Astrocyte (in vitro differentiated cells and primary cell): ENCODE results near the gene ATOSA. TPM values are rescaled to one million over a fixed set of nuclear protein-coding genes. Genes with fewer than 3 reads are reported as not detected.
A peak's percentile ranks its signal among the peaks of the same experiment; 100 is the strongest.

Experiments used
- DNase-seq: peaks from one replicate; pipeline ENCODE4 v3.0.0-alpha.2; 2010; ENCODE audit warnings: low read depth
- FAIRE-seq: peaks from 2 replicates; lab custom pipeline; 2011; peaks lifted over from hg19 to GRCh38; lab: Jason Lieb, UNC
- H2AFZ ChIP-seq: 2 replicates; pipeline ENCODE4 v1.6.0; 2012; ENCODE audit warnings: low read depth, low read length, inconsistent platforms
- H3K27ac ChIP-seq: 2 replicates; pipeline ENCODE4 v1.5.1; 2011; ENCODE audit warnings: low read depth, low read length, inconsistent platforms
- H3K27me3 ChIP-seq: 2 replicates; pipeline ENCODE4 v1.6.0; 2011; ENCODE audit warnings: low read length, inconsistent platforms; ENCODE audit not compliant: insufficient read depth
- H3K36me3 ChIP-seq: 2 replicates; pipeline ENCODE4 v1.5.1; 2011; ENCODE audit warnings: low read length, inconsistent platforms; ENCODE audit not compliant: insufficient read depth
- H3K4me1 ChIP-seq: 2 replicates; pipeline ENCODE4 v1.5.1; 2011; ENCODE audit warnings: low read length, inconsistent platforms; ENCODE audit not compliant: insufficient read depth
- H3K4me2 ChIP-seq: 2 replicates; pipeline ENCODE4 v1.6.0; 2012; ENCODE audit warnings: low read length, inconsistent platforms
- H3K4me3 ChIP-seq: 2 replicates; pipeline ENCODE4 v1.5.1; 2011; ENCODE audit warnings: low read depth, mild to moderate bottlenecking, low read length, inconsistent platforms; ENCODE audit not compliant: insufficient read depth
- H3K79me2 ChIP-seq: 2 replicates; pipeline ENCODE4 v1.6.0; 2012; ENCODE audit warnings: mild to moderate bottlenecking, low read length, inconsistent platforms; ENCODE audit not compliant: insufficient read depth
- H3K9ac ChIP-seq: 2 replicates; pipeline ENCODE4 v1.6.0; 2012; ENCODE audit warnings: mild to moderate bottlenecking, low read length, inconsistent platforms
- H3K9me3 ChIP-seq: 2 replicates; pipeline ENCODE4 v1.5.1; 2012; ENCODE audit warnings: low read depth, mild to moderate bottlenecking, low read length, inconsistent platforms; ENCODE audit not compliant: insufficient read depth
- H4K20me1 ChIP-seq: 2 replicates; pipeline ENCODE4 v1.6.0; 2012; ENCODE audit warnings: low read length, inconsistent platforms; ENCODE audit not compliant: insufficient read depth
- H3K27ac Mint-ChIP-seq: one replicate; pipeline ENCODE4 v1.8.0; 2021; ENCODE audit warnings: mild to moderate bottlenecking, mixed read lengths; ENCODE audit not compliant: unreplicated experiment
- H3K27me3 Mint-ChIP-seq: one replicate; pipeline ENCODE4 v1.8.0; 2021; ENCODE audit warnings: low read depth, mixed read lengths; ENCODE audit not compliant: unreplicated experiment
- H3K36me3 Mint-ChIP-seq: one replicate; pipeline ENCODE4 v1.8.0; 2021; ENCODE audit warnings: low read depth, mixed read lengths; ENCODE audit not compliant: unreplicated experiment
- H3K4me1 Mint-ChIP-seq: one replicate; pipeline ENCODE4 v1.8.0; 2021; ENCODE audit warnings: low read depth, mixed read lengths; ENCODE audit not compliant: unreplicated experiment
- H3K4me3 Mint-ChIP-seq: one replicate; pipeline ENCODE4 v1.8.0; 2021; ENCODE audit warnings: mild to moderate bottlenecking, moderate library complexity, mixed read lengths; ENCODE audit not compliant: unreplicated experiment
- H3K9me3 Mint-ChIP-seq: one replicate; pipeline ENCODE4 v1.8.0; 2021; ENCODE audit warnings: mild to moderate bottlenecking, mixed read lengths; ENCODE audit not compliant: unreplicated experiment
- CTCF ChIP-seq: IDR thresholded peaks from 2 replicates; pipeline ENCODE4 v1.5.1; 2011; ENCODE audit warnings: low read depth, mild to moderate bottlenecking, inconsistent platforms, low read length, moderate library complexity; ENCODE audit not compliant: insufficient read depth
- EZH2 ChIP-seq: IDR thresholded peaks from 2 replicates; pipeline ENCODE4 v1.6.1; 2012; ENCODE audit warnings: mild to moderate bottlenecking, low read length, inconsistent platforms; ENCODE audit not compliant: insufficient read depth
- total RNA-seq: library from RNA; stranded (reverse); gene quantifications from 2 replicates; pipeline ENCODE4 v1.2.1, GENCODE V29; 2021

Gene ATOSA
- total RNA-seq, 1 donor from 2014 or later: 33.8 TPM

- no peaks in the 10 kb centered on the region for H4K20me1 ChIP-seq
- peak overlapping the region; percentile 41 for H3K4me3 Mint-ChIP-seq
- H3K4me1 ChIP-seq: peaks cover 37% of the 10 kb centered on the region
- peak; percentile 91 for DNase-seq
- peak overlapping the region; percentile 83 for H3K9ac ChIP-seq
- peak overlapping the region; percentile 85 for H3K4me2 ChIP-seq
- H3K36me3 ChIP-seq: no peaks in the 10 kb centered on the region
- H3K79me2 ChIP-seq: peaks cover 4% of the 10 kb centered on the region
- H3K27ac Mint-ChIP-seq: peak overlapping the region; percentile 99
- no peaks in the 10 kb centered on the region for H3K9me3 Mint-ChIP-seq
- no peak for FAIRE-seq
- H3K4me1 Mint-ChIP-seq: peaks cover 33% of the 10 kb centered on the region
- H3K27me3 ChIP-seq: no peaks in the 10 kb centered on the region
- no peaks in the 10 kb centered on the region for H3K27me3 Mint-ChIP-seq
- H3K9me3 ChIP-seq: no peaks in the 10 kb centered on the region
- peaks cover 5% of the 10 kb centered on the region for H3K36me3 Mint-ChIP-seq
- H3K27ac ChIP-seq: peak overlapping the region; percentile 94
- TF ChIP-seq EZH2: no peak
- TF ChIP-seq CTCF: no peak
- H2AFZ ChIP-seq: peak overlapping the region; percentile 35
- H3K4me3 ChIP-seq: peak overlapping the region; percentile 17
Measured at GRCh38 chr15:52652984-52653383, 26.2 kb downstream of the ATOSA start.

- Mint-ChIP-seq H3K4me1 (peaks cover 30% of the 10 kb centered on the region), H3K36me3 (peaks cover 3% of the 10 kb centered on the region), H3K9me3 (no peaks in the 10 kb centered on the region), H3K27ac (peak overlapping the region; percentile 99), H3K4me3 (peak overlapping the region; percentile 75), H3K27me3 (no peaks in the 10 kb centered on the region)
- peak overlapping the region; percentile 85 for H3K4me2 ChIP-seq
- H3K79me2 ChIP-seq: peaks cover 4% of the 10 kb centered on the region
- peak overlapping the region; percentile 57 for H2AFZ ChIP-seq
- H3K27ac ChIP-seq: peak overlapping the region; percentile 94
- TF ChIP-seq CTCF: no peak
- H3K4me3 ChIP-seq: peak overlapping the region; percentile 62
- no peaks in the 10 kb centered on the region for H3K36me3 ChIP-seq
- H3K4me1 ChIP-seq: peaks cover 33% of the 10 kb centered on the region
- H3K9me3 ChIP-seq: no peaks in the 10 kb centered on the region
- H3K27me3 ChIP-seq: no peaks in the 10 kb centered on the region
- DNase-seq (no peak), FAIRE-seq (no peak)
- H4K20me1 ChIP-seq: no peaks in the 10 kb centered on the region
- H3K9ac ChIP-seq: peak overlapping the region; percentile 83
Measured at GRCh38 chr15:52652286-52652685, 26.9 kb downstream of the ATOSA start.

GRCh38 chr15:52651868-52652267 is 27.3 kb downstream of the ATOSA start:
- Mint-ChIP-seq H3K27me3 (no peaks in the 10 kb centered on the region), H3K36me3 (peaks cover 4% of the 10 kb centered on the region), H3K4me3 (peak overlapping the region; percentile 75), H3K4me1 (peaks cover 30% of the 10 kb centered on the region), H3K9me3 (no peaks in the 10 kb centered on the region), H3K27ac (peak overlapping the region; percentile 99)
- Histone ChIP-seq H3K4me3 (peak overlapping the region; percentile 62), H3K9ac (peak overlapping the region; percentile 83), H3K36me3 (no peaks in the 10 kb centered on the region), H3K4me2 (peak overlapping the region; percentile 85), H4K20me1 (no peaks in the 10 kb centered on the region), H3K4me1 (peaks cover 30% of the 10 kb centered on the region), H2AFZ (peak overlapping the region; percentile 57), H3K79me2 (peaks cover 4% of the 10 kb centered on the region), H3K27me3 (no peaks in the 10 kb centered on the region), H3K9me3 (no peaks in the 10 kb centered on the region), H3K27ac (peak overlapping the region; percentile 94)
- DNase-seq (peak; percentile 96), FAIRE-seq (peak; percentile 85)
- TF ChIP-seq EZH2: no peak
- TF ChIP-seq CTCF: no peak
